Testis (tissue), 2 donors: ENCODE data around the gene ATP6V1B1.

Source experiments
- CTCF ChIP-seq, 3 experiments: fragments of 450-650 bp in 2 of 3; fragments of 200-600 bp in 1 of 3; sonication (generic) in 1 of 3; IDR thresholded peaks; one replicate each; pipeline ENCODE4 v1.5.1; 2016 to 2019; ENCODE audit warnings: antibody characterized with exemption in 3 of 3, mild to moderate bottlenecking in 2 of 3, moderate library complexity in 1 of 3
- POLR2A ChIP-seq: fragments of 450-650 bp; IDR thresholded peaks from one replicate; pipeline ENCODE4 v1.6.1; 2017; ENCODE audit warnings: antibody characterized with exemption, mild to moderate bottlenecking, moderate library complexity

DNA sequence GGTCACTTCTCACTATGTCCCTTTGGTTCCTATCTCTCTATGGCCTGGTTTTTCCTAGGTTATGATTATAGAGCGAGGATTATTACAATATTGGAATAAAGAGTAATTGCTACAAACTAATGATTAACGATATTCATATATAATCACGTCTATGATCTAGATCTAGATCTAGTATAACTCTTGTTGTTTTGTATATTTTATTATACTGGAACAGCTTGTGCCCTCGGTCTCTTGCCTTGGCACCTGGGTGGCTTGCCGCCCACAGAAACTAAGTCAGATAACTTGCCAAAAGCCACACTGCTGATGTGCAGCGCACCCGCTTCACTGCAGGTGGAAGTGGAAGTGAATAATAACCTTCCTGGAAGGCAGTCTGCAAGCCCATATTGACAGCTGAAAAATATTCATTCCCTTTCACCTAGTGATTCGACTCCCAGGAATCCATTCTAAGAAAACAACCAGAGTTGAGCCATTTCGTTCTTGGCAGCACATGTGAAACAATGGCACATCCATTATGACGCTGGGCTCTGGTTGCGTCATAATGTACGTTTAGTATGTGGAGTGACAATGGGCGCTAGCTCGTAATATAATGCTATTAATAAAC is 42.0 kb downstream of the ATP6V1B1 start:
- TF ChIP-seq CTCF (IDR thresholded peaks at IDR 0.05), result no peak
- TF ChIP-seq POLR2A, result no peak
